ENCODE data around the gene DNAH12. TPM values are rescaled to one million over a fixed set of nuclear protein-coding genes. Genes with fewer than 3 reads are reported as not detected.

DNAH12 gene
- total and polyA plus RNA-seq, 9 of the 15 experiments (the other 6 are each of a cell fraction or from before 2014, with no cell fraction given): 0.01 to 0.04 (median 0.01) TPM; not detected in 5

DNA sequence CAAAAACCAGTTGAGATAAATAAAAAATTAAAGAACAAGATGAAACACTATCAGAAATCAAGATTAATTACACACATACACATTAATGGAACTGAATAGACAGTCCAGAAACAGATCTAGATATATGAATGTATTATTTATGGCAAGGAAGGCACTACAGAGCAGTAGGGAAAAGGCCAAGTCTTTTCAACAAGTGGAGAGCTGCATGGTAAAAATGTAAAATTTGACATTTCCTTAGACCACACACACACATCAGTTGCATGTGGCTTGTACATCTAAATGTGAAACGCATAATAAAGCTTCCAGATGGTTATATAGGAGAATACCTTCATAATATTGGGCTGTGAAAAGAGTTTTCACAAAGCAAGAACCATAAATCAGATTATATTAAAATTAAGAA is 193.9 kb downstream of the DNAH12 start (continued):
- TF ChIP-seq, protein P1, sequence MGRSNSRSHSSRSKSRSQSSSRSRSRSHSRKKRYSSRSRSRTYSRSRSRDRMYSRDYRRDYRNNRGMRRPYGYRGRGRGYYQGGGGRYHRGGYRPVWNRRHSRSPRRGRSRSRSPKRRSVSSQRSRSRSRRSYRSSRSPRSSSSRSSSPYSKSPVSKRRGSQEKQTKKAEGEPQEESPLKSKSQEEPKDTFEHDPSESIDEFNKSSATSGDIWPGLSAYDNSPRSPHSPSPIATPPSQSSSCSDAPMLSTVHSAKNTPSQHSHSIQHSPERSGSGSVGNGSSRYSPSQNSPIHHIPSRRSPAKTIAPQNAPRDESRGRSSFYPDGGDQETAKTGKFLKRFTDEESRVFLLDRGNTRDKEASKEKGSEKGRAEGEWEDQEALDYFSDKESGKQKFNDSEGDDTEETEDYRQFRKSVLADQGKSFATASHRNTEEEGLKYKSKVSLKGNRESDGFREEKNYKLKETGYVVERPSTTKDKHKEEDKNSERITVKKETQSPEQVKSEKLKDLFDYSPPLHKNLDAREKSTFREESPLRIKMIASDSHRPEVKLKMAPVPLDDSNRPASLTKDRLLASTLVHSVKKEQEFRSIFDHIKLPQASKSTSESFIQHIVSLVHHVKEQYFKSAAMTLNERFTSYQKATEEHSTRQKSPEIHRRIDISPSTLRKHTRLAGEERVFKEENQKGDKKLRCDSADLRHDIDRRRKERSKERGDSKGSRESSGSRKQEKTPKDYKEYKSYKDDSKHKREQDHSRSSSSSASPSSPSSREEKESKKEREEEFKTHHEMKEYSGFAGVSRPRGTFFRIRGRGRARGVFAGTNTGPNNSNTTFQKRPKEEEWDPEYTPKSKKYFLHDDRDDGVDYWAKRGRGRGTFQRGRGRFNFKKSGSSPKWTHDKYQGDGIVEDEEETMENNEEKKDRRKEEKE (IDR thresholded peaks at IDR 0.05; ENCODE audit: borderline replicate concordance in 1 of 2, control insufficient read depth in 1 of 2, low read depth in 2 of 2, low read length in 1 of 2): no peak
- no peak for TF ChIP-seq ZNF212 (CRISPR knock-in tag; IDR thresholded peaks at IDR 0.05)
- no peak for TF ChIP-seq RFX7 (CRISPR knock-in tag; IDR thresholded peaks at IDR 0.05)
- no peak for TF ChIP-seq CEBPG (CRISPR knock-in tag; IDR thresholded peaks at IDR 0.05)
- no peak for TF ChIP-seq CEBPG (tag; conservative IDR thresholded peaks at IDR 0.05 in 1 of 2, IDR thresholded peaks at IDR 0.05 in 1 of 2)
- TF ChIP-seq GATAD2B (IDR thresholded peaks at IDR 0.05; ENCODE audit: borderline replicate concordance): no peak
- no peak for TF ChIP-seq DDX20 (tag; IDR thresholded peaks at IDR 0.05; ENCODE audit: low read depth)
- TF ChIP-seq CREBBP (IDR thresholded peaks at IDR 0.05; ENCODE audit: low read depth, low read length): no peak
